ENCODE results near the gene FAM219B. TPM values are rescaled to one million over a fixed set of nuclear protein-coding genes. Genes with fewer than 3 reads are reported as not detected.
A peak's percentile ranks its signal among the peaks of the same experiment; 100 is the strongest.

FAM219B gene
- total RNA-seq, 1 experiment from 2014 or later = 41.8 TPM

DNA sequence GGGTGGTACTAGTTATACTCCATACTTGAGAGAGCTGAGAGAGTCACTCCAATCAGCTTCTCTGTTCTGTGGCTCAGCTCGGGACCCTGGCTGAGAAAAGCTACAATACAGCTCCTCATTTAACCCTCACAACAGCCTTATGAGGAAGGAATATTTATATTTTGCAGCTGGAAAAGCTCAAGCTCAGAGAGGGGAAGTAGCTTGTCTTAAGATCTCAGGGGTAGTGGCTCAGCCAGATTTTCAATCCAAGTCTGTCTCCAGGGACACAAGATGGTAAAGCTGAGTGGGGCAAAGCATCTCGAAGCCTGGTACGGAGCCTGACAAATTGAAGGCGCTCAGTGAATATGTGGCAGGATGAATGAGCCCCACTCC lies 48.3 kb downstream of the FAM219B start:
- 0 out of 2 replicates have a peak, but pooled peaks cover under 1% of the 10 kb centered on the region for H3K36me3 ChIP-seq (ENCODE audit: low read depth)
- TF ChIP-seq, protein P1, sequence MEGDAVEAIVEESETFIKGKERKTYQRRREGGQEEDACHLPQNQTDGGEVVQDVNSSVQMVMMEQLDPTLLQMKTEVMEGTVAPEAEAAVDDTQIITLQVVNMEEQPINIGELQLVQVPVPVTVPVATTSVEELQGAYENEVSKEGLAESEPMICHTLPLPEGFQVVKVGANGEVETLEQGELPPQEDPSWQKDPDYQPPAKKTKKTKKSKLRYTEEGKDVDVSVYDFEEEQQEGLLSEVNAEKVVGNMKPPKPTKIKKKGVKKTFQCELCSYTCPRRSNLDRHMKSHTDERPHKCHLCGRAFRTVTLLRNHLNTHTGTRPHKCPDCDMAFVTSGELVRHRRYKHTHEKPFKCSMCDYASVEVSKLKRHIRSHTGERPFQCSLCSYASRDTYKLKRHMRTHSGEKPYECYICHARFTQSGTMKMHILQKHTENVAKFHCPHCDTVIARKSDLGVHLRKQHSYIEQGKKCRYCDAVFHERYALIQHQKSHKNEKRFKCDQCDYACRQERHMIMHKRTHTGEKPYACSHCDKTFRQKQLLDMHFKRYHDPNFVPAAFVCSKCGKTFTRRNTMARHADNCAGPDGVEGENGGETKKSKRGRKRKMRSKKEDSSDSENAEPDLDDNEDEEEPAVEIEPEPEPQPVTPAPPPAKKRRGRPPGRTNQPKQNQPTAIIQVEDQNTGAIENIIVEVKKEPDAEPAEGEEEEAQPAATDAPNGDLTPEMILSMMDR (conservative IDR thresholded peaks at IDR 0.05) = no peak
- TF ChIP-seq EZH2 (IDR thresholded peaks at IDR 0.05; ENCODE audit: low read depth) = no peak
- no TSS peak for BruUV-seq (replicated peaks)
- peak overlapping the region; percentile 49 for H3K27ac ChIP-seq
- H2AFZ ChIP-seq = no peak overlapping the region
- H3K79me2 ChIP-seq (ENCODE audit: low read depth) = peaks cover 20% of the 10 kb centered on the region
- no peaks in the 10 kb centered on the region for H3K27me3 ChIP-seq (ENCODE audit: insufficient read depth, low read depth)
- no peak for DNase-seq
- no peak overlapping the region; the same call in 1 of the 2 replicates for H3K4me2 ChIP-seq
- peaks cover 18% of the 10 kb centered on the region; the same call in 1 of the 2 replicates for H3F3A ChIP-seq (ENCODE audit: insufficient read depth, low read depth)
- peaks cover 21% of the 10 kb centered on the region for H3K4me1 ChIP-seq (replicated peaks; ENCODE audit: insufficient read depth)
- POLR2A ChIA-PET (ENCODE audit: unreplicated experiment) = no interaction called here
- intact Hi-C loops (cut with micrococcal nuclease; ENCODE audit: unreplicated experiment) = loop anchor here (5.0 kb wide), 1 partner anchor 39 kb away; no protein-coding TSS in a partner anchor
- peaks cover 25% of the 10 kb centered on the region; the same call in 1 of the 2 replicates for H4K20me1 ChIP-seq (ENCODE audit: insufficient read depth)
- no peaks in the 10 kb centered on the region for H3K9me3 ChIP-seq (ENCODE audit: insufficient read depth, low read depth)
- H3K9me2 ChIP-seq (ENCODE audit: insufficient read depth) = no peaks in the 10 kb centered on the region
- CTCF ChIA-PET = interaction anchor here (0.6 kb wide), 1 partner anchor 67 kb away, joined by 3 read pairs; no protein-coding TSS in a partner anchor
- H3K4me3 ChIP-seq = no peak overlapping the region

DNA sequence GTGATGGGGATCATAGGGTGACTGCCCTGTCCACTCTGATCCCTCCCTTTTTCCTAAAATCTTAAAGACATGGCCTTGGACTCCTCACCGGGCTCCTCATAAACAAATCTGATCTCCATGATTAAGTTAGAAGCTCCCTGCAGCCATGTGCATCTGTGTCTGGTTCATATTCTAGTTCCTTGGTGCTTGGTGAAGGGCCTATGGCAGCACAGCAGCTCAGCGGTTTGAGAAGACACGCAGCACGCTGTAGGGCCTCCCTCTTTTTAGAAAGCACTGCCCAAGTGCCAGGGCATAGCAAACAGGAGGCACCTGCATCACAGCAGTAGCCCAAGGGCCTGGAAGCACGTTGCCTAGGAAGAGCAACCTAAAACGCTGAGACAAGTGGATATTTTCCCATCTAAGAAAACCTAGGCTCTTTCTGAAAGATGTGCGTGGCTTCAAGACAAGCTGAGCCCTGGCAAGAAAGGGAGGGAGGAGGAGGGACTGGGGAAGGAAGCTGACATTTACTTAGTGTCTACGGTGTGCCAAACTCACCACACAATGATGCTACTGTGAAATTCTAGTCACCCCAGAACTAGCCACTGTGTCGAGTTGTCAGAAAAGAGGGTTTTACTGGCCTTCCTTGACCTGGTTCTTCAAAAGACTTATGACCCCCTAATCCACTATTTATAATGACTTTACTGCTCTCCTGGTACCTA lies 48.8 kb downstream of the FAM219B start:
- Histone ChIP-seq H3K9me3 (ENCODE audit: insufficient read depth, low read depth) (no peaks in the 10 kb centered on the region), H2AFZ (no peak overlapping the region), H3K4me2 (peak overlapping the region; percentile 55), H3F3A (ENCODE audit: insufficient read depth, low read depth) (peaks cover 17% of the 10 kb centered on the region; the same call in 1 of the 2 replicates), H3K9me2 (ENCODE audit: insufficient read depth) (no peaks in the 10 kb centered on the region), H3K4me3 (no peak overlapping the region), H3K79me2 (ENCODE audit: low read depth) (peaks cover 20% of the 10 kb centered on the region), H3K36me3 (ENCODE audit: low read depth) (peaks cover 3% of the 10 kb centered on the region; the same call in 1 of the 2 replicates), H3K27ac (peak overlapping the region; percentile 49), H4K20me1 (ENCODE audit: insufficient read depth) (peaks cover 25% of the 10 kb centered on the region; the same call in 1 of the 2 replicates), H3K4me1 (replicated peaks; ENCODE audit: insufficient read depth) (peaks cover 21% of the 10 kb centered on the region), H3K27me3 (ENCODE audit: insufficient read depth, low read depth) (no peaks in the 10 kb centered on the region)
- ChIA-PET CTCF (interaction anchor here (0.6 to 1.9 kb wide), 2 partner anchors 44 to 68 kb away, joined by 3 to 9 read pairs; no protein-coding TSS in a partner anchor), POLR2A (ENCODE audit: unreplicated experiment) (interaction anchor here (0.6 kb wide), 1 partner anchor 707 kb away, joined by 4 read pairs; no protein-coding TSS in a partner anchor)
- DNase-seq = no peak
- TF ChIP-seq EZH2 (IDR thresholded peaks at IDR 0.05; ENCODE audit: low read depth) = no peak
- TF ChIP-seq, protein P1 (conservative IDR thresholded peaks at IDR 0.05) = no peak
- intact Hi-C loops (cut with micrococcal nuclease; ENCODE audit: unreplicated experiment) = loop anchor here (5.0 kb wide), 1 partner anchor 39 kb away; no protein-coding TSS in a partner anchor
- BruUV-seq (replicated peaks) = no TSS peak

DNA sequence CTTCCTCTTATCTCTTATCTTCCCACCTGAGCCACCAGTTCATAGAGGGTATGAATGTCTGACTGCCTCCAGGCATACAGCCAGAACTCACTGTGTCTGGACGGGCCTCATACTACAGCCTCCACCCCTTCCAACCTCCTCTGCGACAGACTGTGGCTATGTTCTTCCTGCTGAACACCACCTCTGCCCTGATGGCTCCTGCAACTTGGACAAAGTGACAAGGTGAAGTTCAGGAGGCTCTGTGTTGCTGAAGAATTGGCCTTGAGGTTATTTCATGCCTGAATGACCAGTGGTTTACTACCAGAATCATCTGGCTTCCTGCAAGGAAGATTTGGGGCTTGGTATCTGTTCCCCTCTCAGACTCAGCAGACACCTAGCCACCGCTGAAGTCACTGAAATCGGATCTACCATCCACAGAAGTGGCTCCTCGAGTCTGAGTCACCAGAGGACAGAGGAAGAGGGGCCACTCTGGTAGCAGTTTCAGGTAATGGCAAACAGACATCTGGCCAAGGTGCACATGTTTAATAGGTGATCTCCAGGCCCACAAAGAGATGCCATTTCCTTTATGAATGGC lies 49.5 kb downstream of the FAM219B start:
- Histone ChIP-seq H3K27ac (peak overlapping the region; percentile 49), H3F3A (ENCODE audit: insufficient read depth, low read depth) (peaks cover 17% of the 10 kb centered on the region; the same call in 1 of the 2 replicates), H3K4me3 (no peak overlapping the region), H4K20me1 (ENCODE audit: insufficient read depth) (peaks cover 25% of the 10 kb centered on the region; the same call in 1 of the 2 replicates), H3K36me3 (ENCODE audit: low read depth) (peaks cover 3% of the 10 kb centered on the region; the same call in 1 of the 2 replicates), H3K4me2 (peak overlapping the region; percentile 55), H3K79me2 (ENCODE audit: low read depth) (peaks cover 20% of the 10 kb centered on the region), H3K9me2 (ENCODE audit: insufficient read depth) (no peaks in the 10 kb centered on the region), H3K4me1 (replicated peaks; ENCODE audit: insufficient read depth) (peaks cover 21% of the 10 kb centered on the region), H3K27me3 (ENCODE audit: insufficient read depth, low read depth) (no peaks in the 10 kb centered on the region), H3K9me3 (ENCODE audit: insufficient read depth, low read depth) (no peaks in the 10 kb centered on the region), H2AFZ (no peak overlapping the region)
- peak; percentile 69 to 70 for DNase-seq
- TF ChIP-seq EZH2 (IDR thresholded peaks at IDR 0.05; ENCODE audit: low read depth) = no peak
- TF ChIP-seq, protein P1 (conservative IDR thresholded peaks at IDR 0.05) = no peak
- BruUV-seq (replicated peaks) = no TSS peak
- POLR2A ChIA-PET (ENCODE audit: unreplicated experiment) = interaction anchor here (0.6 to 0.7 kb wide), 4 partner anchors 10 to 866 kb away, joined by 3 to 11 read pairs (median 4); partner anchors contain the start of gene CPLX3
- CTCF ChIA-PET = interaction anchor here (1.9 kb wide), 1 partner anchor 44 kb away, joined by 9 read pairs; no protein-coding TSS in a partner anchor
- intact Hi-C loops (cut with micrococcal nuclease; ENCODE audit: unreplicated experiment) = loop anchor here (5.0 kb wide), 1 partner anchor 40 kb away; no protein-coding TSS in a partner anchor
